ENCODE results near the gene INPP4B.
"Not testable (repeated sequence)": the region's sequence is repeated elsewhere in the genome, so short reads cannot be mapped to it uniquely, and the experiment has no call there.

The INPP4B gene

DNA sequence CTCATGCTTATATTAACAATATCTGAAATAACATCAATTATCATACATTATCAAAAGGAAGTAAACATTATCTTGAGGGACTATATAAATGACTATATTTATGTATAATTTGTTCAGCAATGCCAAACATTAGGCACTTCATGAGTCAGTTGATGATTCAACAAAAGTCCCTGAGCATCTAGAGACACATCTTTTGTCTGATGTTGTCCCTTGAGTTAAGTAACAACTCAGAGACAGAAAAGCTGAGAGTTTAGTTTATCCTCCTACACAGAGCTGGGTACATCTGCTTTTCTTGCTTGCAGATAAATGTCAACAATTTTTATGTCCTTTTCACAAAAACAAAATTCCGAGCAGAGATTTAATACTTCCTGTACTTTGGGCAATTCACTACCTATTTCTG lies 311.1 kb downstream of the INPP4B start:
- DNase-seq: no peak

DNA sequence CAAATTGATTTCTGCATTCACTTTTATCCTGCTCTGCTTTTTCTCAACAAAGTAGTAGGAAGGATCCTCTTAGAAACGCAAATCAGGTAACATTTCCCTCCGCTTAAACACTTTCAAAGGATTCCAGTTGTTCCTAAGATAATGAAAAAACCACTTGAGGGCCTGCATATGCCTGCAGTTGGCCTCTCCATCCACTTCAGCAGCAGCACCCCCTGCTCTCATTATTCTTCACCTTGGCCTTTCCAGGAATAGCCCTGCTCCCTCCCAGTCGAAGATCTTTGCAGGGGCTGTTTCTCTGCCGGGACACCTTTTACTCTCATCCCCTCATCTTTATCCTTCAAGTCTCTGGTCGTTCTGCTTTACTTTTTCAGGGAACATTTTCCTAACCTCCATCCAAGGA lies 314.0 kb downstream of the INPP4B start:
- no peak for DNase-seq

DNA sequence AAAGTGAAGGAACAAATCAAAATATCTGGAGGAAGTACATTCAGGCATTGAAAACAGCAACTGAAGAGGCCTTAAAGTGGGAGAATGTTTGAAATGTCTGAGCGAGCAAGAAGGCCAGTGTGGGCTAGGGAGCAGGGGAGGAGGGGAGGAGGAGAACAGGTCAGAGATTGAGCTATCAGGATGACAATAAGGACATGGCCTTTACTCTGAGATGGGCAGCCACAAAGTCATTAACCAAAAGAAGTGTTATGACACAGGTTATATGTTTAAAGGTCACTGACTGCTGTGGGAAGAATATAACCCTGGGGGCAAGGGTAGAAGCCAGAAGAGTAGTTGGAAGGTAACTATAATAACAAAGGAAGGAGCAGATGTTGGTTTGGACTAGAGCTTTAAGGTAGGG lies 315.4 kb downstream of the INPP4B start:
- DNase-seq: no peak

DNA sequence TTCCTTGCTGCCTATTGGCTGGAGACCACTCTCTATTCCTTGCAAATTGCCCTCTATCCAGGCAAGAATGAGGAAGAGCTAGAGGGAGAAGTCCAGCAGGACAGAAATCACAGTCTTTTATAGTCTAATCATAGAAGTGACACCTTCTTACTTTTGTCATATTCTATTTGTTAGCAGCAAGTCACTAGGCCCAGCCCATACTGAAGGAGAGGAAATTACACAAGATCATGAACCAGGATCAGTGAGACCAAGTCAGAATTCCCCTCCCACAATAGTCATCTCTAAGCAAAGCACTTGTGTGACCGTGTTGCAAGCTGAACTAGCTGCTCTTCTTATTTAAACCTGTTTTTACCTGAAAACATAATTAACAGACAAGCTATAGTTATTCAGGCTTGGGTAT lies 317.7 kb downstream of the INPP4B start:
- no peak for DNase-seq

DNA sequence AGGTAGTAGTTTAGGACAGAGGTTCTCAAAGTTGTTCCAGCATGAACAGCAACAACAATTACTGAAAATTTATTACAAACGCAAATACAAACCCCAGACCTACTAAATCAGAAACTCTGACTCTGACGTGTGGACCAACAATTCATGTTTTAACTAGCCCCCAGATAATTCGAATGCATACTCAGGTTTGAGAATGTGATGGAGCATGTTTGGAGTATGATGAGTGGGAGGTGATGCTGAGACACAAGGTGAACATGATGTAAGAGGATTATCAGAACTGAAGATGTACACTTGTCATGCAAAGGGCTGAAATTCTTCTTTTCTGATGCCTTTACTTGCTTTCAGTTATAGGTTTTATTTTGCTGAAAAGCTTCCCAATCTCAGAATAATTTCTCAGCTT lies 323.0 kb downstream of the INPP4B start:
- DNase-seq: no peak

DNA sequence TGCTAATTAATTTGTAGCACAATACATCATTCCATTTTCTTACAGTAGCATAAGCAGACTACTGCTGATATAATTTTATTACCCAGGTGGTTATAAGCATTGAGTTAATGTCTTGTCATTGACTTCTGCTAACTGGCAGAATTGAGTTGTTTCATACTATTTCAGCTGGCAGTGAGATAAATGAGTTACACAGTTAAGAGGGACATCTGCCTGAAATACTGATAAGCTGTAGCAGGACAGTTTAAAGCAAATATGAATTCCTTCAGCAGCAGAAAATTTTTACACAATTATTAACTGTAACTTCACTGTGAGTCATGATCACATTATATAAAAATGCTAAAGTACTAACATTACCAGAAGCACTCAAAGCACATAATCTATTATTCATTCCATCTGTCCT lies 326.8 kb downstream of the INPP4B start:
- no peak for DNase-seq

DNA sequence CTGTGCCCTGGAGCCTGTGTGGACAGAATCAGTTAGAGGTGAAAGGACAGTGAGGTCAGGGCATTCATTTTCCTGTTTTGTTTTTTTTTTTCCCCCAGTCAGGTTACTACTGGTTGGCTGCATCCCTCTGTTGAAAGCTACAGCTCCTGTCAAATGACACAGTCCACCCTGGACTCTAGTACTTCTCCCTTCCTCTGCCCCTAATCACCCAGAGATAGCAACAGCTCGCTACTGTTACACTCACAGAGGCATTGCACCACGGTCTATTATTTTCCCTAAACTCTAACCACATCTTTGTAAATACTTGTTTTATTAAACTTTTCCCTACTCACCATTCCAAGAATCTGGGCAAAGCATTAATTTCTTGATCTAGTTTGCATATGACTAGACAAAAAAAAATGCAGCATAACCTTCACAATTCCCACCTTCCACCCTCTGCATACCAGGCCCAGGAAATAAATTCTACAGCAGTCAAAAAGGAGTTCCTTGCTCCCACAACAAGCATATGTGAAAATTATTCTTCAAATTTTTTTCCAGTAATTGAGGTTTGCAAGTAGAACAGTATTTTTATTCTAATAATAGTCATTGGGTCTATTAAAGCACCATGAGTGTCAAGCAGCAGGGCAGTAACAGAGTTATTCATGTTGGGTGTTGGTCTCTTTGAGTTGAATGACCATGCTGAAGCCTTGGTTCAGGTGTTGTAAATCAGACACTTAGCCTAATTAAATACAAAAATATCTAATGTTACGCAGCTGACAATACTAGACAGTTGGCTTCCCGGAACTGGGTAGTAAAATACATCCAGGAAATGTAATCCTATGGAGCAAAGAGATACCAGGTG lies 329.2 kb downstream of the INPP4B start:
- DNase-seq: no peak

DNA sequence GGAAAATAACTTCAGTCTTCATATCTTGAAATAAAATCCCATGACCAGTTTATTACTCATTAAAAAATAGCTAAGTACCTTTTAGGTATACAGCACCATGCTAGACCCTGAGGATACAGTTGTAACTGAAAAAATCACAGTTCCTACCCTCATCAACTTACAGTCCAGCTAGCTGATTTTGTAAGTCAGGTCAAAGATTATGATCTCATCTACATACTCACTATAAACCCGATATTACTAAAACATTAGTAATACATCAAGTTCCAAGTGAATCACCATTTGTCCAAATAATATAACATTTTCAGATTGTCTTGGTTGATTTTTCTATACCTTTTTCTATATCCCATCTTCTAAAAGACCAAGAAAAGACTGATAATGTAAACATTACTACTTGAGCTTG lies 333.9 kb downstream of the INPP4B start:
- no peak for DNase-seq

DNA sequence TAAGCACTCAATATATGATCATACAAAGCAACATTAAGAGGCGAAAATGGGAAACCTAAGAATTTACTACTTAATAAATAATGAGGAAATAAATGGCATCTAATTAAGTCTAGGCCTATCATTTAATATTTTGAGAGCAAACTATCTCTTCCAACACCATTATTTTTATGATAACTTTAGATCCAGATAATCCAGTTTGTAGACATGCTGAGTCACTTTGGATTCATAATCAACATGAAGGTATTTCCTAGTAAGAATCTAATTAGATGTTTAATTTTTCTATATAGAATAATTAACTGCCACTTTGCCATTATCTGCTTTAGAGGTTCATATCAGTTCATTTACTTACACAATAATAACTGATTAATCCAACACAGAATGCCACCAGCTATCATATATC lies 336.2 kb downstream of the INPP4B start:
- DNase-seq: no peak

DNA sequence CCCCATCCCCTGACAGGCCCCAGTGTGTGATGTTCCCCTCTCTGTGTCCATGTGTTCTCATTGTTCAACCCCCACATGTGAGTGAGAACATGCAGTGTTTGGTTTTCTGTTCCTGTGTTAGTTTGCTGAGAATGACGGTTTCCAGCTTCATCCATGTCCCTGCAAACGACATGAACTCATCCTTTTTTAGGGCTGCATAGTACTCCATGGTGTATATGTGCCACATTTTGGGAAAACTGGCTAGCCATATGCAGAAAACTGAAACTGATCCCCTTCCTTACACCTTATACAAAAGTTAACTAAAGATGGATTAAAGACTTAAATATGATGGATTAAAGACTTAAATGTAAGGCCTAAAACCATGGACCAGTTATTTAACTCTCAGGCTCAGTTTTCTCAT lies 336.7 kb downstream of the INPP4B start:
- not testable (repeated sequence) for DNase-seq

DNA sequence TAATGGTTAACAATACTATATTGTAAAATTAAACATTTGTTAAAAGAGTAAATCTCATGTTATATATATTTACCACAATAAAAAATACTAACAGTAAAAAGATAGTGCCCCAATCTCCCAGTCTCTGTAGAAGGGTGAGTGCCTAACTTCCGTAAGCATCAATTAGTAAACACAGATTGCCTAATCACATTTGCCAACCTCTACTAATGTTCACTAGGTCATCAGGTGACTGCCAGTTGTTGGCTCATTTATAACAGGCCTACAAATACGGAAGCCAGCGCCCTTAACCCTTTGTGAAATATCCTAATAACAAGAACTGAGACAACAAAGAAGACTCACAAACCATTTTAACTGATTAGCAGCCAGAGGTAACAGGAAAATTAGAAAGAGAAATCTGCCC lies 345.1 kb downstream of the INPP4B start:
- no peak for DNase-seq

DNA sequence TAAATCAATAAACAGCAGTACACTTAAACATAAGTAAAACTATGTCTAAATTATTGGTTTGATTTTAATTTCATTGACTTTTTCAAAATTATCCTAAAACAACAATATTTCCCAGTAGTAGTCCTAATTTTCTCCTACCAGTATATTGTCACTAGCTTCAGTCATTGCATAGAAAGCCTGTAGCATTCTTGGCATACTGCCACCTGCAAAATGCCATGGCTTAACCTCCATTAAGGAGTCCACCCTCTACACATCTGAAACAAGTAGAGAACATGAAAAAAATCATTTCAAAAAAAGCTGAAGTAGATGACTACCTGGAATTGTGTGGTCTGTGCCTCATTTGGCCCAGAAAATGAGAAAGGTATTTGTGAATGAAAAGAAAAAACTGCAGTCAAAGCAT lies 348.5 kb downstream of the INPP4B start:
- DNase-seq: no peak

DNA sequence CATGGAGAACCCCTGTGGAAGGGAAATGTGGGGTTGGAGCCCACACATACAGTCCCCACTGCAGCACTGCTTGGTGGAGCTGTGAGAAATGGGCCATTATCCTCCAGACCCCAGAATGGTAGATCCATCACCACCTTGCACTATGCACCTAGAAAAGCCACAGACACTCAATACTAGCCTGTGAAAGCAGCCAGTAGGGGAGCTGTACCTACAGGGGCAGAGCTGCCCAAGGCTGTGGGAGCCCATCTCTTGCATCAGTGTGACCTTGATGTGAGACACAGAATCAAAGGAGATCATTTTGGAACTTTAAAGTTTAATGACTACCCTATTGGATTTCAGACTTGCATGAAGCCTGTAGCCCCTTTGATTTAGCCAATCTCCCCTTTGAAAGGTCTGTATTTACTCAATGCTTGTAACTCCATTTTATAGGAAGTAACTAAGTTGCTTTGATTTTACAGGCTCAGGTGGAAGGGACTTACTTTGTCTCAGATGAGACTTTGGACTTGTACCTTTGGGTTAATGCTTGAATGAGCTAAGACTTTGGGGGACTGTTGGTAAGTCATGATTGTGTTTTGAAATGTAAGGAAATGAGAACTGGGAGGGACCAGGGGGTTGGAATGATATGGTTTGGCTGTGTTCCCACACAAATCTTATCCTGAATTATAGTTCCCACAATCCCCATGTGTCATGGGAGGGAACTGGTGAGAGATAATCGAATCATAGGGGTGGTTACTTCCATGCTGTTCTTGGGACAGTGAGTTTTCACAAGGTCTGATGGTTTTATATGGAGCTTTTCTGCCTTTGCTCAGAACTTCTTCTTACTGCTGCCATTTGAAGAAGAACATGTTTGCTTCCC lies 352.6 kb downstream of the INPP4B start:
- DNase-seq: no peak

DNA sequence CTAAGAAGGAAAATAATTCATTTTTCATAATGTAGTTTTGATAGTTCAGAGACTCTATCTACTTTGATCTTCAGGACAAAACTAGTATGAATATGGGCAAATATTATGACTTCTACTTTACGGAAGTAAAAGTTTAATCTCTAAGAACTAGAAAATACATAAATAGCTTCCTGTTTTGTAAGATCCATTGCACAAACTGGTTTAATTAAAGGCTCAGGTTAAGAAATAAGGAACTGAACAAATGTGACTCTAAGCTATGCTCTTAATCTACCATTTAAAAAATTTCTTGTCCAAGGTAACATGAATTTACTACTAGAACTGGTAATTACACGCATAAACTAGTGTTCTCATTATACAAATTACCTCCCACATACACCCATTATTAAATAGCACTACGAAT lies 360.6 kb downstream of the INPP4B start:
- DNase-seq: no peak

DNA sequence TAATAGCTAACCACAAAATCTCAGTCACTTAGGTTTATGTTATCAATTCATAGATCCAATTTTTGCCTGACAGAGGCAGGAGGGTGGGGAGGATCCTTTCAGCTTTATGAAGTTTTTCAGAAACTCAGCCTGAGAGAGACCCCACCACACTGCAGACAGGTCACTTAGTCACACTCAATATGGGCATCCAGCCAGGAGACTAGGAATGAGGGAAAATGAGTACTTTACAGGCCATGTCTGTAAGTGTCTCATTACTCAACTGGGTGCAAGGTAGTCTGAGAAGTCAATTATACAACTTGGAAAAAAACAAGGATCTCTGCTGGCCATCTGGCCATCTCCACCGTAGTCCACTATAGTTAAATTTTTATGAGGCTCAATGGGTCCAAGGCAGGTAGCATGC lies 365.9 kb downstream of the INPP4B start:
- no peak for DNase-seq

DNA sequence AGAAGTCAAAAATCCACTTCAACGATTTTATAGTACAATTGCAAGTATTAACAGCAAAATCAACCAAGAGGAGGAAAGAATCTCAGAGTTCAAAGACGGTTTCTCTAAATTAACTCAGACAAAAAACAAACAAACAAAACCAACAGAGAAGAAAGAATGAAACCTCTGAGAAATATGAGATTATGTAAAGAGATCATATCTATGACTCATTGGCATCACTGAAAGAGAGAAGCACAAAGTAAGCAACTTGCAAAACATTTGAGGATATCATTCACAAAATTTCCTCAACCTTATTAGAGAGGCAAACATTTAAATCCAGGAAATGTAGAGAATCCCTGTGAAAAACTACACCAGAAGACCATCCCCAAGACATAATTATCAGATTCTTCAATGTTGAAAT lies 370.4 kb downstream of the INPP4B start:
- DNase-seq: no peak

DNA sequence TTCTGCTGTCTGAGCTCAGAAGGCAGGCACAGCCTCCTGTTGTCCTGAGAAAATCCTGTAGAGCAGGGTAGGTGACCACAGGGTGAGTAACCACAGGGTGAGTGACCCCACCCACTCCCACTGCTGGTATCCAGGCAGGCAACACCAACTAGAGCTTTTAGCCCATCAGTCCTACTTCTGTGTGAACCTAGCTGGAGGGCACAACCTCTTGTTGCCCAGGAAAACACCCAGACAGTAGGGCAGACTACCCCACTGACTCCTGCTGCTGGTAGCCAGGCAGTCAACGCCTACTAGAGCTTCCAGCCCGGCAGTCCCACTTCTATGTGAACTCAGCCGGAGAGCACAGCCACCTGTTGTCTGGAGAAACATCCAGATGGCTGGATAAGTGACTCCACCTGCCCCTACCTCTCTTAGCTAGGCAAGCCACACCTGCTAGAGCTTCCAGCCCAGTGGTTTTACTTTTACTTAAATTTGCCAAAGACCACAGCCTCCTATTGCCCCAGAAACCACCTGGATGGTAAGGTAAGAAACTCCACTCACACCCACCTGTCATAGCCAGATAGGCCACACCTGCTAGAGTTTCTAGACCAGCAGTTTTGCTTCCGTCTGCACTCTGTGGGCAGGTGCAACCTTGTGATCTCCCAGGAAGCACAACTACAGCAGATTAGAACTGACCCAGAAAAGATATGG lies 371.6 kb downstream of the INPP4B start:
- DNase-seq: no peak

DNA sequence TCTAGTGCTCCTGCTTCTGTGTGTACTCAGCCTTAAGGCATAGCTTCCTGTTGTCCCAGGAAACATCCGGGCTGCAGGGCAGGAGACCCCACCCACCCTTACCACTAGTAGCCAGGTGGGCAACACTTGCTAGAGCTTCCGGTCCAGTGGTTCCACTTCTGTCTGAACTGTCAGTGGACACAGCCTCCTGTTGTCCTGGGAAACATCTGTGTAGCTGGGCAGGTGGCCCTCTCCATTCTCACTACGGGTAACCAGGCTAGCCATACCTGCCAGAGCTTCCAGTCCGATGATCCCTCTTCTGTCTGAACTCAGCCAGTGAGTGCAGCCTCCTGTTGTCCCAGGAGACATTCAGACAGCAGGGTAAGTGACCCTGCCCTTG lies 372.2 kb downstream of the INPP4B start:
- DNase-seq: no peak

DNA sequence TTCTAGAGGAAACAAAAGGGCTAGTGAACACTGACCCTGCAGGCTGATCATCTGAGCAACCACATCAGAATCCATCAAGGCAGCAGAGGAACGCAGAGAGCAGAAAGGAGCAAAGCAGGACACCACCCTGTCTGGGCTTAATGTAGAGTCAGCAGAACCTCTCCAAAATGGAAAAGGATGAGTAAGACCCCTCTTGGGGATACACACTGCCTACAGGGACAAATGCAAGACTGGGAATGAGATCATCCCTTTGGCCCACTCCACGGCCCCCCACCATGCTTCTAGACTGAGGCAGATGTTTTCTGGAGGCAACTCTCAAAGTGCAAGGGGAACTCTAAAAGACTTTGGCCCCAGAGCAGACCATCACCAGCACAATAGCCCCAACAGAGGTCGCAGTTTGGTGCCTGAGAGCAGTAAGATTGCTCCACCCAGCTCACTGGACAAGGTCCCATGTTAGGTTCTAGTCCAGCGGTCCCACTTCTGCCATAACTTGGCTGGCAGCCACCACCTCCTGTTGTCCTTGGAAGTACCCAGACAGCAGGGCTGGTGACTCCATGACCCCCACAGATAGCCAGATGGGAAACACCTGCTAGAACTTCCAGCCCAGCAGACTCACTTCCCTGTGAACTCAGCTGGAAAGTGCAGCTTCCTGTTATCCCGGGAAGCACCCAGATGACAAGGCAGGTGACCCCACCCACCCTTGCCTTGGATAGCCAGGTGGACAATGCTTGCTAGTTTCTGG lies 372.7 kb downstream of the INPP4B start:
- no peak for DNase-seq

DNA sequence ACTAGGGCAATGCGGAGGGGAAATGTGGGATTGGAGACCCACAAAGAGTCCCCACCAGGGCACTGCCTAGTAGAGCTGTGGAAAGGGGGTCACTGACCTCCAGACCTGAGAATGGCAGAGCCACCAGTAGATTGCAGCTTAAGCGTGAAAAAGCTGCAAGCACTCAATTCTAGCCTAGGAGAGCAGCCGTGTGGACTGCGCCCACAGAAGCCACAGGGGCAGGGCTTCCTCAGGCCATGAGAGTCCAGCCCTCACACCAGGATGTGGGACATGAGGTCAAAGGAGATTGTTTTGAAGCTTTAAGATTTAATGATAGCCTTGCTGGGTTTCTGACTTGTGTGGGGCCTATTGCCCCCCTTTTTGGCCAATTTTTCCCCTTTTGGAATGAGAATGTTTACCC lies 379.0 kb downstream of the INPP4B start:
- no peak for DNase-seq

DNA sequence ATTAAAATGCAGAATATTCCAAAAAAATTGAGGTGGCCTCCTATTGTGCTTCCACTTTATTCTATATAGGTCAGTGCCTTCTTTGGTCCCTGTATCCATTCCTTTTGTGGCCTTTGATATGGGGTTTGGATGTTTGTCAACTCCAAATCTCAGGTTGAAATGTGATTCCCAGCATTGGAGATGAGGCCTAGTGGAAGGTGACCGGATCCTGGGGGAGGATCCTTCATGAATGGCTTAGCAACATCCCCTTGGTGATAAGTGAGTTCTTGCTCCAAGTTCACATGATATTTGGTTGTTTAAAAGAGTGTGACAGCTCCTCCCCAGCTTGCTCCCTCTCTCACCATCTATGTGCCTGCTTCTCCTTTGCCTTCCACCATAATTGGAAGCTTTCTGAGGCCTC lies 380.6 kb downstream of the INPP4B start:
- no peak for DNase-seq

DNA sequence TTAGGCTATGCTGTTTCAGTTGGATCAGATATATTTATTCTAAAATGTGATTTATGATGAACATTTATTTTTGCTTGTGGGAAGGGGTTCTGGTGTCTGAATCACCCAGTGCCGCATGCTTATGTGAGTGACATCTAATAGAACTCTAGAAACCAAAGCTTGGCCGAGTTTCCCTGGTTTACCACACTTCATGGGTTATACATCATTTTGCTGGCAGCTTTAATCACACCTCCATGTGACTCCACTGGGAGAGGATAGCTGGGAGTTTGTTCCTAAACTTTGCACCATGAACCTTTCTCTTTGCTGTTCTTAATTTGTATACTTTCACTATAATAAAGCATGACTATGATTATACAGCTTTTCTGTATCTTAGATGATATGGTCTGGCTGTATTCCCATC lies 382.9 kb downstream of the INPP4B start:
- no peak for DNase-seq
